ENCODE measurements around the gene NPLOC4. TPM values are rescaled to one million over a fixed set of nuclear protein-coding genes. Genes with fewer than 3 reads are reported as not detected.
A peak's percentile ranks its signal among the peaks of the same experiment; 100 is the strongest.

NPLOC4 gene
- polyA plus RNA-seq, 1 of the 3 experiments (the other 2 are of a cell fraction) = 88.6 TPM

GRCh38 chr17:81581758-81582157, 55.2 kb downstream of the NPLOC4 start (continued):
- no peak for TF ChIP-seq REST (IDR thresholded peaks at IDR 0.05; ENCODE audit: low read depth, low read length)
- no peak for TF ChIP-seq CHD2 (IDR thresholded peaks at IDR 0.05; ENCODE audit: low read length, partially characterized antibody)
- no peak for TF ChIP-seq IRF3 (IDR thresholded peaks at IDR 0.05; ENCODE audit: low read depth, low read length)
- no peak for TF ChIP-seq SMC3 (IDR thresholded peaks at IDR 0.05; ENCODE audit: low read depth, low read length)
- no peak for TF ChIP-seq RFX5 (IDR thresholded peaks at IDR 0.05; ENCODE audit: low read length)
- TF ChIP-seq TEAD4 (IDR thresholded peaks at IDR 0.05; ENCODE audit: borderline replicate concordance, insufficient read depth) = no peak

- WGBS (ENCODE audit: low lambda C conversion rate) = 94% methylated on average over 6 of the region's 6 CpGs
- ChIA-PET CTCF (interaction anchor here (0.8 to 3.0 kb wide), 4 partner anchors 21 to 28 kb away, joined by 3 to 19 read pairs (median 4); partner anchors contain the start of gene FAAP100), POLR2A (no interaction called here)
- Histone ChIP-seq H3K79me2 (ENCODE audit: insufficient read depth) (peaks cover 54% of the 10 kb centered on the region), H3K4me3 (ENCODE audit: low read depth in 2 of 2, low read length in 1 of 2) (no peak overlapping the region), H3K9me2 (no peaks in the 10 kb centered on the region), H3K9me3 (no peaks in the 10 kb centered on the region), H3K27ac (ENCODE audit: low read depth in 2 of 2, low read length in 1 of 2) (peak overlapping the region in 1 of 2 experiments; percentile 4; a peak in 1 of 4 replicates), H3K4me1 (ENCODE audit: control insufficient read depth in 1 of 2, insufficient read depth in 2 of 2, low read depth in 1 of 2, low read length in 1 of 2) (peaks cover 4 to 46% of the 10 kb centered on the region in 2 experiments; a peak in 3 of 4 replicates), H4K20me1 (ENCODE audit: insufficient read depth) (peaks cover 16% of the 10 kb centered on the region), H3K9ac (no peak overlapping the region), H3K27me3 (ENCODE audit: insufficient read depth) (no peaks in the 10 kb centered on the region), H2AFZ (ENCODE audit: low read depth) (no peak overlapping the region), H3F3A (replicated peaks; ENCODE audit: insufficient read depth) (peaks cover 38% of the 10 kb centered on the region), H3K36me3 (replicated peaks in 1 of 2; ENCODE audit: control insufficient read depth in 1 of 2, insufficient read depth in 2 of 2, low read length in 1 of 2) (peaks cover 35 to 62% of the 10 kb centered on the region in 2 experiments), H3K4me2 (no peak overlapping the region)
- TF ChIP-seq USF1 (IDR thresholded peaks at IDR 0.05; ENCODE audit: borderline replicate concordance, low read depth) = no peak
- no peak for TF ChIP-seq EZH2phosphoT487 (IDR thresholded peaks at IDR 0.05; ENCODE audit: borderline replicate concordance, low read depth)
- TF ChIP-seq TAF1 (IDR thresholded peaks at IDR 0.05; ENCODE audit: borderline replicate concordance, low read depth, low read length) = no peak
- TF ChIP-seq REST (IDR thresholded peaks at IDR 0.05; ENCODE audit: low read depth, low read length) = no peak
- TF ChIP-seq MAX (IDR thresholded peaks at IDR 0.05; ENCODE audit: low read depth) = no peak
- TF ChIP-seq SIN3A (IDR thresholded peaks at IDR 0.05; ENCODE audit: borderline replicate concordance, low read depth, low read length) = no peak
- TF ChIP-seq NRF1 (IDR thresholded peaks at IDR 0.05; ENCODE audit: low read depth, low read length) = no peak
- TF ChIP-seq PBX3 (IDR thresholded peaks at IDR 0.05) = no peak
- DNase-seq = no peak
These were observed 56.4 kb downstream of the NPLOC4 start for GRCh38 chr17:81580481-81580880.

Measured in SK-N-SH (cell line).